ENCODE measurements around the gene CCL19. TPM values are rescaled to one million over a fixed set of nuclear protein-coding genes. Genes with fewer than 3 reads are reported as not detected.
"Not testable (repeated sequence)": the region's sequence is repeated elsewhere in the genome, so short reads cannot be mapped to it uniquely, and the experiment has no call there.

Gene CCL19
- total and polyA plus RNA-seq, 2 of the 8 experiments (the other 6 are each of a cell fraction or from before 2014, with no cell fraction given): not detected

DNA sequence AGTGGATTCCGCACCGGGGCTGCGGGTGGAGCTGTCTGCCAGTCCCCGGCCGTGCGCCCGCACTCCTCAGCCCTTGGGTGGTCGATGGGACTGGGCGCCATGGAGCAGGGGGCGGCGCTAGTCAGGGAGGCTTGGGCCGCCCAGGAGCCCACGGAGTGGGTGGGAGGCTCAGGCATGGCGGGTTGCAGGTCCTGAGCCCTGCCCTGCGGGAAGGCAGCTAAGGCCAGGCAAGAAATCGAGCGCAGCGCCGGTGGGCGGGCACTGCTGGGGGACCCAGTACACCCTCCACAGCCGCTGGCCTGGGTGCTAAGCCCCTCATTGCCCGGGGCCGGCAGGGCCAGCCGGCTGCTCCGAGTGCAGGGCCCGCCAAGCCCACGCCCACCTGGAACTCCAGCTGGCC, 49.1 kb upstream of the CCL19 start:
- FAIRE-seq; H3K56ac ChIP-seq (replicated peaks; ENCODE audit: insufficient read length, low read depth, low read length); H2BK12ac ChIP-seq (ENCODE audit: low read depth, low read length); H2AFZ ChIP-seq (ENCODE audit: low read length); H3K27me3 ChIP-seq (replicated peaks in 1 of 4; ENCODE audit: control insufficient read depth in 3 of 4, extremely low read depth in 1 of 4, insufficient read depth in 3 of 4, low read length in 3 of 4); H2BK120ac ChIP-seq (replicated peaks; ENCODE audit: low read depth, low read length); H2AK5ac ChIP-seq (ENCODE audit: low read depth, low read length); H4K20me1 ChIP-seq (replicated peaks in 1 of 2; ENCODE audit: control insufficient read depth in 1 of 2, insufficient read depth in 2 of 2, low read length in 2 of 2); H3K9me3 ChIP-seq (ENCODE audit: insufficient read depth in 2 of 2, low read depth in 1 of 2, low read length in 1 of 2); H3K23ac ChIP-seq (ENCODE audit: insufficient read length); H4K8ac ChIP-seq (ENCODE audit: extremely low read depth, insufficient read depth, low read length); H3K79me2 ChIP-seq (ENCODE audit: control insufficient read depth in 1 of 2, insufficient read depth in 2 of 2, low read length in 2 of 2); H3K4ac ChIP-seq (replicated peaks; ENCODE audit: insufficient read length, low read depth, low read length); DNase-seq (ENCODE audit: low read depth in 1 of 2, low spot score in 2 of 2); H3K9ac ChIP-seq (replicated peaks in 1 of 4; ENCODE audit: extremely low read depth in 1 of 4, low read depth in 3 of 4, low read length in 3 of 4); H3K18ac ChIP-seq (ENCODE audit: extremely low read depth, low read length); H2BK20ac ChIP-seq (ENCODE audit: low read length); H3K4me3 ChIP-seq (ENCODE audit: extremely low read depth in 1 of 4, insufficient read depth in 2 of 4, low read depth in 3 of 4, low read length in 4 of 4); H4K5ac ChIP-seq (ENCODE audit: insufficient read length, low read depth, low read length); H3K4me2 ChIP-seq (ENCODE audit: insufficient read depth in 1 of 2, low read depth in 2 of 2, low read length in 2 of 2); H3K23me2 ChIP-seq (ENCODE audit: low read depth, low read length); H2BK5ac ChIP-seq (ENCODE audit: low read depth, low read length); H3K36me3 ChIP-seq (ENCODE audit: control insufficient read depth in 2 of 4, insufficient read depth in 4 of 4, low read length in 3 of 4); H3K79me1 ChIP-seq (ENCODE audit: low read depth, low read length); POLR2A ChIA-PET (ENCODE audit: partially characterized antibody); H3K27ac ChIP-seq (ENCODE audit: low read depth, low read length); H2BK15ac ChIP-seq (ENCODE audit: low read length); H4K91ac ChIP-seq (replicated peaks; ENCODE audit: insufficient read length, low read length); H3K4me1 ChIP-seq (replicated peaks in 1 of 4; ENCODE audit: control insufficient read depth in 3 of 4, insufficient read depth in 4 of 4, low read length in 3 of 4); H3K14ac ChIP-seq (ENCODE audit: insufficient read length): not testable (repeated sequence)
- CTCF ChIA-PET (ENCODE audit: partially characterized antibody): interaction anchor here (1.2 to 1.8 kb wide), 2 partner anchors 69 to 128 kb away, joined by 3 to 4 read pairs; no protein-coding TSS in a partner anchor
- whole genome bisulfite sequencing, 2 experiments (ENCODE audit: extremely low coverage in 1 of 2, insufficient coverage in 1 of 2, insufficient read length in 1 of 2, insufficient replicate concordance in 2 of 2, low coverage in 1 of 2, low lambda C conversion rate in 2 of 2, missing lambda C conversion rate in 1 of 2): 91% methylated on average over 17 of the region's 27 CpGs; no CpG with 5 or more reads in 1 of the 2 experiments
